ENCODE data around the gene DACT2. TPM values are rescaled to one million over a fixed set of nuclear protein-coding genes. Genes with fewer than 3 reads are reported as not detected.

The DACT2 gene
- total RNA-seq, 3 donors from 2014 or later (not counting 1 experiment from before 2014, with no cell fraction given) = not detected

DNA sequence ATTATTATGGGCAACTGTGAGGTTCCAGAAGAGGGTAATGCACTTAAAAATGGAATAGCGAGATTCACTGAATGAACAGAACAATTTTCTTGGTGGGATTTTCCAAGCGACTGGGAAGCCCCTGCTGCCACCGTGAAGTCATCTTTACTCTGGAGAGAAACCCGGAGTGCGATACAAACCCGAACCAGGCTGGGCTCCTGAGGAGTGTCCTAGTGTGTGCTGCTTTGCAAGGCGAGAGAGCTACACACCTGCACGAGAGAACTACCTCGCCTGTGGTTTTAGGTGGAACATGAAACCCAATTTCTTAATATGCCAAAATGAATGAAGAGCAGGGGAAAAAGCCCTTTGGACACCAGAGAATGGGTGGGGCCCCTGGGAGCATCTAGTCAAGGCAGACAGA, 33.5 kb upstream of the DACT2 start:
- 88% methylated on average over 9 of the region's 9 CpGs for WGBS (ENCODE audit: insufficient coverage)
- no peaks in the 10 kb centered on the region for H3K27me3 ChIP-seq (ENCODE audit: control insufficient read depth, insufficient read depth, low read length)
- Mint-ChIP-seq H3K4me3 (no peak overlapping the region), H3K4me1 (no peaks in the 10 kb centered on the region), H3K36me3 (peaks cover 14% of the 10 kb centered on the region), H3K27ac (no peak overlapping the region), H3K9me3 (no peaks in the 10 kb centered on the region), H3K27me3 (ENCODE audit: low read depth in 2 of 2) (peaks cover 23 to 36% of the 10 kb centered on the region in 2 donors)
- H3K36me3 ChIP-seq (ENCODE audit: control insufficient read depth, insufficient read depth, low read length) = no peaks in the 10 kb centered on the region
- H3K4me3 ChIP-seq (ENCODE audit: low read length) = no peak overlapping the region
- H3K27ac ChIP-seq (ENCODE audit: low read length) = no peak overlapping the region
- H3K9me3 ChIP-seq (ENCODE audit: control insufficient read depth, insufficient read depth, low read length) = no peaks in the 10 kb centered on the region
- intact Hi-C loops (cut with micrococcal nuclease) = no loop called here
- DNase-seq (no peak), ATAC-seq (no peak)
- TF ChIP-seq, protein P1, sequence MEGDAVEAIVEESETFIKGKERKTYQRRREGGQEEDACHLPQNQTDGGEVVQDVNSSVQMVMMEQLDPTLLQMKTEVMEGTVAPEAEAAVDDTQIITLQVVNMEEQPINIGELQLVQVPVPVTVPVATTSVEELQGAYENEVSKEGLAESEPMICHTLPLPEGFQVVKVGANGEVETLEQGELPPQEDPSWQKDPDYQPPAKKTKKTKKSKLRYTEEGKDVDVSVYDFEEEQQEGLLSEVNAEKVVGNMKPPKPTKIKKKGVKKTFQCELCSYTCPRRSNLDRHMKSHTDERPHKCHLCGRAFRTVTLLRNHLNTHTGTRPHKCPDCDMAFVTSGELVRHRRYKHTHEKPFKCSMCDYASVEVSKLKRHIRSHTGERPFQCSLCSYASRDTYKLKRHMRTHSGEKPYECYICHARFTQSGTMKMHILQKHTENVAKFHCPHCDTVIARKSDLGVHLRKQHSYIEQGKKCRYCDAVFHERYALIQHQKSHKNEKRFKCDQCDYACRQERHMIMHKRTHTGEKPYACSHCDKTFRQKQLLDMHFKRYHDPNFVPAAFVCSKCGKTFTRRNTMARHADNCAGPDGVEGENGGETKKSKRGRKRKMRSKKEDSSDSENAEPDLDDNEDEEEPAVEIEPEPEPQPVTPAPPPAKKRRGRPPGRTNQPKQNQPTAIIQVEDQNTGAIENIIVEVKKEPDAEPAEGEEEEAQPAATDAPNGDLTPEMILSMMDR (IDR thresholded peaks at IDR 0.05) = no peak
- H3K4me1 ChIP-seq (ENCODE audit: control insufficient read depth, insufficient read depth, low read length) = no peaks in the 10 kb centered on the region

GRCh38 chr6:168352096-168352495, 32.5 kb upstream of the DACT2 start:
- no peaks in the 10 kb centered on the region for H3K9me3 Mint-ChIP-seq
- Histone ChIP-seq H3K4me3 (ENCODE audit: low read length) (no peak overlapping the region), H3K27me3 (ENCODE audit: control insufficient read depth, insufficient read depth, low read length) (no peaks in the 10 kb centered on the region), H3K9me3 (ENCODE audit: control insufficient read depth, insufficient read depth, low read length) (no peaks in the 10 kb centered on the region), H3K27ac (ENCODE audit: low read length) (no peak overlapping the region), H3K36me3 (ENCODE audit: control insufficient read depth, insufficient read depth, low read length) (no peaks in the 10 kb centered on the region), H3K4me1 (ENCODE audit: control insufficient read depth, insufficient read depth, low read length) (no peaks in the 10 kb centered on the region)
- H3K27me3 Mint-ChIP-seq (ENCODE audit: low read depth in 2 of 2) = peaks cover 24 to 41% of the 10 kb centered on the region in 2 donors
- intact Hi-C loops (cut with micrococcal nuclease) = no loop called here
- TF ChIP-seq, protein P1 (IDR thresholded peaks at IDR 0.05) = no peak
- 96% methylated on average over 4 of the region's 5 CpGs for WGBS (ENCODE audit: insufficient coverage)
- H3K27ac Mint-ChIP-seq = no peak overlapping the region
- no peak overlapping the region for H3K4me3 Mint-ChIP-seq
- DNase-seq (no peak), ATAC-seq (no peak)
- H3K4me1 Mint-ChIP-seq = no peaks in the 10 kb centered on the region
- H3K36me3 Mint-ChIP-seq = peaks cover 14% of the 10 kb centered on the region

- H3K4me1 Mint-ChIP-seq = peaks cover 0 to 4% of the 10 kb centered on the region in 2 donors
- WGBS (ENCODE audit: insufficient coverage) = 58% methylated on average over 4 of the region's 4 CpGs
- intact Hi-C loops (cut with micrococcal nuclease) = no loop called here
- H3K9me3 Mint-ChIP-seq = no peaks in the 10 kb centered on the region
- Histone ChIP-seq H3K27me3 (ENCODE audit: control insufficient read depth, insufficient read depth, low read length) (no peaks in the 10 kb centered on the region), H3K4me1 (ENCODE audit: control insufficient read depth, insufficient read depth, low read length) (peaks cover 8% of the 10 kb centered on the region), H3K27ac (ENCODE audit: low read length) (no peak overlapping the region), H3K9me3 (ENCODE audit: control insufficient read depth, insufficient read depth, low read length) (no peaks in the 10 kb centered on the region), H3K36me3 (ENCODE audit: control insufficient read depth, insufficient read depth, low read length) (no peaks in the 10 kb centered on the region), H3K4me3 (ENCODE audit: low read length) (no peak overlapping the region)
- H3K4me3 Mint-ChIP-seq = no peak overlapping the region
- TF ChIP-seq, protein P1 (IDR thresholded peaks at IDR 0.05) = no peak
- no peak overlapping the region for H3K27ac Mint-ChIP-seq
- no peak for ATAC-seq
- no peak for DNase-seq
- peaks cover 36 to 54% of the 10 kb centered on the region in 2 donors for H3K27me3 Mint-ChIP-seq (ENCODE audit: low read depth in 2 of 2)
- peaks cover 14% of the 10 kb centered on the region for H3K36me3 Mint-ChIP-seq
These were observed 30.2 kb upstream of the DACT2 start for GRCh38 chr6:168349718-168350210.

DNA sequence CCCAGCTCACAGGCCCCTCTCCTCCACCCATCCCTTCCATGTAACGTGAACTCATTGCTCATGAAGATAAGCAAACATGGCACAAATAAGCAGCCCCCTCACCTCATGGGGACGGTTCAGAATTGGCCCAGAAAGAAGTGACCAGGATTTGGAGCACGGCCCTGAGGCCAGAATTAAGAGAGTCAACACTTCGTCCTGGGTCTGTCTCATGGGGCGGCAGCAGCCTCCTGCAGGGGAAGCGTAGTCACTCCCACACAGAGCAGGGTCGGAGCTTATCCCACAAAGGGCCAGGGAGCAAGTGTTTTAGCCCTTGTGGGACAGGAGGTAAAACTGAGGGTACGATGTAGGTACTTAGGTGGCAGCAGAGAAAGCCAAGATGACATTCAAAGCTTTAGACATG, 28.6 kb upstream of the DACT2 start:
- H3K27ac ChIP-seq (ENCODE audit: low read length) = no peak overlapping the region
- WGBS (ENCODE audit: insufficient coverage) = 85% methylated on average over 8 of the region's 8 CpGs
- Mint-ChIP-seq H3K36me3 (peaks cover 14% of the 10 kb centered on the region), H3K27me3 (ENCODE audit: low read depth in 2 of 2) (peaks cover 42 to 63% of the 10 kb centered on the region in 2 donors), H3K4me3 (no peak overlapping the region), H3K9me3 (no peaks in the 10 kb centered on the region), H3K4me1 (peaks cover 8 to 17% of the 10 kb centered on the region in 2 donors), H3K27ac (no peak overlapping the region)
- ATAC-seq = no peak
- no peaks in the 10 kb centered on the region for H3K36me3 ChIP-seq (ENCODE audit: control insufficient read depth, insufficient read depth, low read length)
- intact Hi-C loops (cut with micrococcal nuclease) = no loop called here
- H3K27me3 ChIP-seq (ENCODE audit: control insufficient read depth, insufficient read depth, low read length) = no peaks in the 10 kb centered on the region
- no peak for DNase-seq
- H3K9me3 ChIP-seq (ENCODE audit: control insufficient read depth, insufficient read depth, low read length) = no peaks in the 10 kb centered on the region
- no peak overlapping the region for H3K4me3 ChIP-seq (ENCODE audit: low read length)
- TF ChIP-seq, protein P1 (IDR thresholded peaks at IDR 0.05) = no peak
- H3K4me1 ChIP-seq (ENCODE audit: control insufficient read depth, insufficient read depth, low read length) = peaks cover 20% of the 10 kb centered on the region
